IPS-18c (cell line): ENCODE data around the gene YBX1.
"Not testable (repeated sequence)": the region's sequence is repeated elsewhere in the genome, so short reads cannot be mapped to it uniquely, and the experiment has no call there.

ENCODE experiments used
- H3K4me3 ChIP-seq: 2 replicates; pipeline ENCODE4 v1.7.0; 2013; ENCODE audit warnings: low read depth, mild to moderate bottlenecking, low read length, moderate library complexity; ENCODE audit not compliant: insufficient read depth
- H3K9me3 ChIP-seq: one replicate; pipeline ENCODE4 v1.6.1; 2013; ENCODE audit warnings: mild to moderate bottlenecking, low read length, moderate library complexity; ENCODE audit not compliant: control insufficient read depth, insufficient read depth

The YBX1 gene

DNA sequence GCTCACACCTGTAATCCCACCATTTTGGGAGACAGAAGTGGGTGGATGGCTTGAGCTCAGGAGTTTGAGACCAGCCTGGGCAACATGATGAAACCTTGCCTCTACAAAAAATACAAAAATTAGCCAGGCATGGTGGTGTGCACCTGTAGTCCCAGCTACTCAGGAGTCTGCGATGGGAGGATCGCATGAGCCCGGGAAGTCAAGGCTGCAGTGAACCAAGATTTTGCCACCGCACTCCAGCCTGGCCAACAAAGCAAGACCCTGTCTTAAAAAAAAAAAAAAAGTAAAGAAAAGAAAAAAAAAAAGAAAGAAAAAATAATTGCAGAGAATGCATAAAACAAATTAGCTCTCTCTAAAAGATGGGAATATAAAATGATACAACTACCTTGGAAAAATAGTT, 43.6 kb downstream of the YBX1 start:
- not testable (repeated sequence) for H3K4me3 ChIP-seq, H3K9me3 ChIP-seq

DNA sequence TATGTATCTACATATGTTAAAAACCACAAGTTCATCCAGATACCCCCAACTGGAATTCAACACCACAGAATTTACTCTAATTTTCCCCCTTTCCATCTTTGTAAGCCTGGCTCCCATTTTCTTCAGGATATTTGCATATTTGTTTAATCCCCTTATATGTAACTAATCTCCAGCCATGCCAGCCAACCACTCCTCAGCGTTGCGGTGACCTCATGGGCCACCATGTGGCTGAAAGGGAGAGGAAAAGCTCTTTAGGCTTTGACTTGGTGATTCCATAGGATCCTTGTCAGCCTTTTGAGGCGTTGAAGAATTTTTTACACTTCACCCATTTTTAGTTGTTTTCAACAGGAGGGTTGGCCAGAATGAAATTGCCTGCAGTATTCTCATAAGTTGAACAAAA, 47.8 kb downstream of the YBX1 start:
- Histone ChIP-seq H3K4me3 (no peak overlapping the region), H3K9me3 (peaks cover 2% of the 10 kb centered on the region)

DNA sequence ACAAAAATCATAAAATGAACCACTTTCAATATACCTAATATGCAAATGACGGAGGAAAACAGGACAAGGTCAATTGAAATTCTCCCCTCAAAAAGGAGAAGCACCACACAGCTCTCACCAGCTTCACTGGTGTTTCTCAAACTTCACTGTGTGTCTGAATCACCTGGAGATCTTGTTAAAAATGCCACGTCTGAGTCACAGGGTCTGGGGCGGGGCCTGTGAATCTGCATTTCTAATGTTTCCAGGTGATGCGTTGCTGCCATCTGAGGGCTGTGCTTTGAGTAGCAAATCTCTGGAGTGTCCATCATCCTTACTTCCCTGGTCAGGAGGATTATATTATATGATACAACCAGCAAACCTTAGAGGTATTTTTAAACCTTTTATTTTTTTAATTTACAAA, 48.8 kb downstream of the YBX1 start:
- Histone ChIP-seq H3K9me3 (peaks cover 2% of the 10 kb centered on the region), H3K4me3 (no peak overlapping the region)

DNA sequence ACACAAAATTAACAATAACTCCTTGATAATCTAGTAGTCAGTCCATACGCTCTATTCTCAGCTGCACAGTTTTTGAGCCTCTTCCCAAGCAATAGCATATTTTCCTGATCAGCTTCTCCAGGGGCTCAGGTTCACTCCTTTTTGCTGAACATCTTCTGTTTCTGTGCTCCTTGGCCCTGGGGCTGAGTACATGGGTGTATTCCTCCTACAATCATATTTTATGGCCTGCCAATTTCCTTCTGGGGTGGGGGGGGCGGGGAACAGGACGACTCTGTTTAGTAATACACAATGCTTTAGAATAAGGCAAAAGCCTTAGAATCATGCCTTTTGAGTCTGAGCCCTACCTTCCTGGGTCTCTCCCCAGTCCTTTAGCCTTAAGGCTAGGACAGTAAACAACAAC, 49.4 kb downstream of the YBX1 start:
- H3K4me3 ChIP-seq, result no peak overlapping the region
- peaks cover 2% of the 10 kb centered on the region for H3K9me3 ChIP-seq

- Histone ChIP-seq H3K4me3 (no peak overlapping the region), H3K9me3 (peaks cover 2% of the 10 kb centered on the region)
These were observed 50.0 kb downstream of the YBX1 start for GRCh38 chr1:42732126-42732680.

- no peak overlapping the region for H3K4me3 ChIP-seq
- H3K9me3 ChIP-seq, result peaks cover 2% of the 10 kb centered on the region
These were observed 51.4 kb downstream of the YBX1 start for GRCh38 chr1:42733415-42734200.

- peaks cover 2% of the 10 kb centered on the region for H3K9me3 ChIP-seq
- no peak overlapping the region for H3K4me3 ChIP-seq
These were observed 52.2 kb downstream of the YBX1 start for GRCh38 chr1:42734201-42735035.

GRCh38 chr1:42735056-42735455, 52.8 kb downstream of the YBX1 start:
- H3K9me3 ChIP-seq, result peaks cover 2% of the 10 kb centered on the region
- no peak overlapping the region for H3K4me3 ChIP-seq

DNA sequence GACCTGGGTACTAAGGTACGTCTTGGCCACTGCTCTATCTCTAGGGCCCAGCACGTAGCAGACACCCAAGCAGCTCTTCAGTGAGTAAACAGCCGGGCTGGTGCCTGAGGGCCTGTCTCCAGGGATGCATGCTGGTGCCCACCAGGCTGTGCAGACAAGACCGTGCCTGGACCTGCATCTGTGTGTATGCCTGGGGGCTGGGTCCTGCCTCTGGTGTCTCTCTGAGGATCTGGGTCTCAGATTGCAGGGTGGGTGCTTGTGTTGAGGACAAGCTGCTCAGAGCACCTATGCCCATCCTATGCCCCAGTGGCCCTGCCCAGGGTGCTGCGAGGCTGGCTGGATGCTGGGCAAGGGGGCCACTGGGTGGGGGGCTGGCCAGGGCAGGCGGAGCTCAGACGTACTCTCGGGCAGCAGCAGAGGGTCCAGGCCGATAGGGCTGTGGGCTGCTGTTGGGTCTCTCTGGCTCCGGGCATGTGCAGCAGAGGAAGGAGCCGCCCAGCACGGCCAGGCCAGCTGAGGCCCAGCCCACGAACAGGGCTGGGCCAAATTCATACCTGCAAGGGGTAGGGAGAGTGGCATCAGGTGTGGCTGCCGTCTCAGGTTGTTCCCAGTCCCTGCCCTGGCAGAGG, 53.4 kb downstream of the YBX1 start:
- Histone ChIP-seq H3K4me3 (no peak overlapping the region), H3K9me3 (peaks cover 2% of the 10 kb centered on the region)

GRCh38 chr1:42736152-42736551, 53.9 kb downstream of the YBX1 start:
- Histone ChIP-seq H3K4me3 (no peak overlapping the region), H3K9me3 (peaks cover 2% of the 10 kb centered on the region)

DNA sequence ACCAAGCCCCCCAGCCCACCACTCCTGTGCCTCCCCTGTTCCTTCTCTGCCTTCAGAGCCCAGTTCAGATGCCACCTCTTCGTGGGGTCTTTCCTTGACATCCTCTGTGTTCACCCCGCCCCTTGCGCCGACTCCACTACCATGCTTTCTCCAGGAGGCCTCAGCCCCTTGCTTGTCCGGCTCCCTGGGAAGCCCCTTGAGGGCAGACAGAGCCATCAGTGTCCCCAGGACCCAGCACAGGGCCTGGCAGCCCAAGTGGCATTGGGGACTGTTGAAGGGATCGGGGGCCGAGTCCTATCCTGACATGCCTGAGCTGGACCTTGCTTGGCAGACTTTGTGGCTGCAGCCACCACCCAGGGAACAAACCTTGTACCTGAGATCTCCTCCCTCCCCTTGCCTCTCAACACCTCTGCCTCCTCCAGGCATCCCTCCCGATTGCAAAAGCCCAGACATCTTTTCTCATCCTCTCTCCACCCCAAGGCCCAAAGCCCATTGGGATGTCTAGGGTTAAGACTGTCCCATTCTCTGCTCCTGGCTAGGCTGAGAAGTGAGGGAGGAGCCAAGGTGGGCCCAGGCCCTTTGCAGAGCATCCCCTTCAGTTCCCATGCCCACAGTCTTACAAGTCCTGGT, 54.5 kb downstream of the YBX1 start:
- H3K4me3 ChIP-seq, result no peak overlapping the region
- peaks cover 2% of the 10 kb centered on the region for H3K9me3 ChIP-seq

DNA sequence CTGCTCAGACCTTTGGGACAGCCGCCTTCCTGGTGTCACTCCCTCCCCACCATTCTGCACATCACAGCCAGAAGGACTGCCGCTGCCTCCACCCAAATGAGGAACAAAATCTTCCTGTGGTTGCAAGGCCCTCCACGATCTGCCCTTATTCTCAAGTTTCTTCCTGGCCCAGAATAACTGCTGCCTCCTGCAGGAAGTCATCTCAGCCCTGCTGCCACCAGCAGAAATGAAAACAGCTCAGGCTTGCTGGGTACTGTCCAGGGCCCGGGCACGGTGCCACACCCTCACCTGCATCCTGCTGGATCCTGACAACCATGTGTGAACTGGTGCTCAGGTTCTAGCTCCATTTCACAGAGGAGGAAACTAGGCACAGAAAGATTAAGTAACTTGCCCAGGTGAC, 55.0 kb downstream of the YBX1 start:
- Histone ChIP-seq H3K9me3 (peaks cover 1% of the 10 kb centered on the region), H3K4me3 (no peak overlapping the region)

DNA sequence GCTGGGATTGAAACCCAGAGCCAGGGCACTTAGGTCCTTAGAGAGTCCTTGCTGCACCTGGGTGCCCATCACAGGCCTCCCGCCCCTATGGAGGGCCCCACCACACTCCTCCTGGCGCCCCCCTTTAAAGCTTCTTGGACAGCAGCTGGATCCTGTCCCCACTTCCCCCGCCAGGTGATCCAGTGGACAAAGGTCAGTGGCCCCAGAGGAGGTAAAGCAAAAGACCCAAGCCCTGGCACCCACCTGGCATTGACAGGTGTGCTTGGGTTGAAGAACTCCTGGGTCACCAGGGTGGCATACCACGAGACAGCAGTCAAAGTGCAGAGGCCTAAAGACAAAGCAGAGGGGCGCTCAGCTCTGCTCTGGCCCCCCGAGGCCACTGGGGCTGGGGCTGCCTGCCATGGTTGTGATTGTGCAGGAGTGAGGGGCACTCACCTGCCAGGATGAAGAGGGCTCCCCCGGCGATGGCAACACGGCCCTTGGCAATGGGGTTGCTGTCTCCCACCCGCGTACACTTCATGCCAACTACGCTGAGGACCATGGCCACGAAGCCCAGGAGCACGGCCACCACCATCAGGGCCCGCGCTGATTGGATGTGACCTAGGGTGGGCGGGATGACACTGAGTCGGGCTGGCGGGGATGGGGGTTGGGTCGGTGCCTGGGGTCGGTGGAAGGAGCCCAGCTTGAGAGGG, 55.9 kb downstream of the YBX1 start:
- Histone ChIP-seq H3K4me3 (no peak overlapping the region), H3K9me3 (no peaks in the 10 kb centered on the region)

- H3K4me3 ChIP-seq, result no peak overlapping the region
- no peaks in the 10 kb centered on the region for H3K9me3 ChIP-seq
These were observed 56.5 kb downstream of the YBX1 start for GRCh38 chr1:42738678-42739226.

GRCh38 chr1:42739753-42740700, 57.8 kb downstream of the YBX1 start, which contains the start of gene CLDN19:
Gene CLDN19 (minus strand): TSS chr1:42740236. CDS start chr1:42740063, 173 bp downstream.
- H3K4me3 ChIP-seq, result peak within 1 kb of the TSS; percentile 40
- no peaks in the 10 kb centered on the region for H3K9me3 ChIP-seq
